Activated T-helper 17 cell treated with anti-CD3 and anti-CD28 coated beads, Interleukin-2, amount 50 U/mL, for 72 hours (primary cell): Measurements from ENCODE around the gene RPN1. TPM values are rescaled to one million over a fixed set of nuclear protein-coding genes. Genes with fewer than 3 reads are reported as not detected.
"Not testable (repeated sequence)": the region's sequence is repeated elsewhere in the genome, so short reads cannot be mapped to it uniquely, and the experiment has no call there.

Experiments
- ATAC-seq: fragments of 150-1000 bp; cut with Tn5 transposase; replicated peaks from 2 replicates; pipeline ENCODE4 v1.10.0; 2021; ENCODE audit warnings: mild to moderate bottlenecking, moderate library complexity
- H3K27ac Mint-ChIP-seq: one replicate; pipeline ENCODE4 v1.8.0; 2022; ENCODE audit warnings: mixed read lengths
- H3K27me3 Mint-ChIP-seq: one replicate; pipeline ENCODE4 v1.8.0; 2022; ENCODE audit warnings: mixed read lengths
- H3K36me3 Mint-ChIP-seq: one replicate; pipeline ENCODE4 v1.8.0; 2022; ENCODE audit warnings: low read depth, mild to moderate bottlenecking, mixed read lengths
- H3K4me1 Mint-ChIP-seq: one replicate; pipeline ENCODE4 v1.8.0; 2022; ENCODE audit warnings: mixed read lengths
- H3K4me3 Mint-ChIP-seq: one replicate; pipeline ENCODE4 v1.8.0; 2022; ENCODE audit warnings: mild to moderate bottlenecking, mixed read lengths
- H3K9me3 Mint-ChIP-seq: one replicate; pipeline ENCODE4 v1.8.0; 2022; ENCODE audit warnings: mixed read lengths
- total RNA-seq, 2 donors: library from RNA; stranded (reverse); gene quantifications; one replicate each; pipeline ENCODE4 v1.2.3, GENCODE V29; 2022

Gene RPN1
- total RNA-seq, 2 donors from 2014 or later = 106 to 179 TPM

DNA sequence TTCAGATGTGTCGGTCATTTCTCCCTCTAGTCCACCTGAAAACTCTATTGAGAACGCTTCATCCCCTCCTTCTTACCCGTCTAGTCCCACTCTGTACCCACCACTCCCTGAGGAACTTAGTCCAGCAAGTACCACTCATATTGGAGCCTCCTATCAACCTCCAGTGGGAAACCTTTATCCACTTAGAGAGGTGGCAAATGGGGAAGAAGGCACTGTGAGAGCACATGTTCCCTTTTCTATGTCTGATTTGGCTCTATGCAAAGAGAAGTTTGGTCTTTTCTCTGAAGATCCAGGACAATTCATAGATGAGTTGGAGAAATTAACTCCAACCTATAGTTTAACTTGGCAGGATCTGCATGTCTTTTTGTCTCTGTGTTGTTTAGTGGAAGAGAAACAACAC, 17.0 kb upstream of the RPN1 start:
- H3K27ac Mint-ChIP-seq = no peak overlapping the region
- no peak overlapping the region for H3K4me3 Mint-ChIP-seq
- no peaks in the 10 kb centered on the region for H3K4me1 Mint-ChIP-seq
- no peaks in the 10 kb centered on the region for H3K36me3 Mint-ChIP-seq
- no peaks in the 10 kb centered on the region for H3K9me3 Mint-ChIP-seq
- H3K27me3 Mint-ChIP-seq = no peaks in the 10 kb centered on the region
- no peak for ATAC-seq

DNA sequence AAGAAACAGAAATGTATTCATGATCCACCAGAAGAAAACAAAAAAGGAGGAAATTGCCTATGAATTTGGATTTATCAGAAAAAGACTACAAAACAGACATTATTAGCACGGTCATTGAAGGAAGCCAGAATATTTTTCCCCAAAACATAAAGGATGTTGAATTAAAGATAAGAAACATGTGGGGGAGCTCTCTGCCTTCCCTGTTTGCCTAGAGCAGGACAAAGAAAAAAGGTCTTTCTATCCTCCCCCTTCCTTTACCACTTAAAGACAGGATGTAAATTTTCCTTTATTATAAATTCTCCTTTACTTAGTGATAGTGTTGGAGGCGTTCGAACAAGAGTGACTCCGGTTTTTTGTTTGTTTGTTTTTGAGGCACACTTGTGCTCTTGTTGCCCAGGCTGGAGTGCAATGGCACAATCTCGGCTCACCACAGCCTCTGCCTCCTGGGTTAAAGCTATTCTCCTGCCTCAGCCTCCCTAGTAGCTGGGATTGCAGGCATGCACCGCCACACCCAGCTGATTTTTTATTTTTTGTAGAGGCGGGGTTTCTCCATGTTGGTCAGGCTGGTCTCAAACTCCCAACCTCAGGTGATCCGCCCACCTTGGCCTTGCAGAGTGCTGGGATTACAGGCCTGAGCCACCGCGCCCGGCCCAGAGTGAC, 14.9 kb upstream of the RPN1 start:
- H3K4me3 Mint-ChIP-seq = no peak overlapping the region
- no peak overlapping the region for H3K27ac Mint-ChIP-seq
- H3K27me3 Mint-ChIP-seq = no peaks in the 10 kb centered on the region
- ATAC-seq = no peak
- H3K36me3 Mint-ChIP-seq = no peaks in the 10 kb centered on the region
- no peaks in the 10 kb centered on the region for H3K9me3 Mint-ChIP-seq
- H3K4me1 Mint-ChIP-seq = no peaks in the 10 kb centered on the region

DNA sequence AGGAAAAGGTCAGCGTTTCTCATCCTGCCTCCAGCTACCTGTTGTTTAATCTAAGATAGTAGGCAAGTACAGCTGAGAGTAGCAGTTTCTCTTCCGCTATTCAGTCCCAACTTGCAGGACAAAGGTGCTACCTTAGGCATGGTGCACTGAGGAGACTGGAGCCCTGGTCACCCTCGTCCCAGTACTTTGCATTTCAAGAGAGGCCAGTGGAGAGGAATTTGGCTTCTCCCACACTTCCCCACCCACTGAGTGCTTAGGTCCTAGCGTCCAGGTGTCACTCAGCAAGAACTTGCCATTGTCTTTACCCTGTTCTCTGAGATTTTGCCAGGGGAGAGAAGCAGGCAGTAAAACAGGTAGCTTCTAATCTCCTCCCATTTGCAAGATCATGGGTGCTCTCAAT, 12.5 kb upstream of the RPN1 start:
- H3K27ac Mint-ChIP-seq = no peak overlapping the region
- no peaks in the 10 kb centered on the region for H3K4me1 Mint-ChIP-seq
- H3K4me3 Mint-ChIP-seq = no peak overlapping the region
- no peak for ATAC-seq
- no peaks in the 10 kb centered on the region for H3K9me3 Mint-ChIP-seq
- H3K27me3 Mint-ChIP-seq = no peaks in the 10 kb centered on the region
- H3K36me3 Mint-ChIP-seq = no peaks in the 10 kb centered on the region

DNA sequence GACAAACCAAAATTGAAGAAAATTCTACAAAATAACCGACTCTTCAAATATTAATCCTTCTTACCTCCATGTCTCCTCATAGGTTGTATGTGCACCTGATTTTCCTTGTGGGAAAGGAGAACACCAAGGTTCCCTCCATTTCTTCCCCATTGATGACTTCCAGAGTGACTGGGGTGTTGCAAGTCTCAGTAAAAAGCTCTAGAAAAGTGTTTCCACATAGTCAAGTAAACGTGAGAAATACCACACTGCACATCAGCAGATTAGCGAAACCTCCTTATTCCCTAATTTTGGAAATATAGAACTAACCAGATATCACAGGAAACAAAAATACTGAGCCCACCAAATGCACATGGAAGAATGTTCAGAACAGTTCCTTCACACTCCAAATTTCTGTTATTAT, 4.9 kb upstream of the RPN1 start:
- no peak for ATAC-seq
- H3K9me3 Mint-ChIP-seq = no peaks in the 10 kb centered on the region
- H3K4me1 Mint-ChIP-seq = peaks cover 6% of the 10 kb centered on the region
- H3K27ac Mint-ChIP-seq = no peak overlapping the region
- H3K4me3 Mint-ChIP-seq = peak overlapping the region; percentile 40
- no peaks in the 10 kb centered on the region for H3K36me3 Mint-ChIP-seq
- no peaks in the 10 kb centered on the region for H3K27me3 Mint-ChIP-seq

DNA sequence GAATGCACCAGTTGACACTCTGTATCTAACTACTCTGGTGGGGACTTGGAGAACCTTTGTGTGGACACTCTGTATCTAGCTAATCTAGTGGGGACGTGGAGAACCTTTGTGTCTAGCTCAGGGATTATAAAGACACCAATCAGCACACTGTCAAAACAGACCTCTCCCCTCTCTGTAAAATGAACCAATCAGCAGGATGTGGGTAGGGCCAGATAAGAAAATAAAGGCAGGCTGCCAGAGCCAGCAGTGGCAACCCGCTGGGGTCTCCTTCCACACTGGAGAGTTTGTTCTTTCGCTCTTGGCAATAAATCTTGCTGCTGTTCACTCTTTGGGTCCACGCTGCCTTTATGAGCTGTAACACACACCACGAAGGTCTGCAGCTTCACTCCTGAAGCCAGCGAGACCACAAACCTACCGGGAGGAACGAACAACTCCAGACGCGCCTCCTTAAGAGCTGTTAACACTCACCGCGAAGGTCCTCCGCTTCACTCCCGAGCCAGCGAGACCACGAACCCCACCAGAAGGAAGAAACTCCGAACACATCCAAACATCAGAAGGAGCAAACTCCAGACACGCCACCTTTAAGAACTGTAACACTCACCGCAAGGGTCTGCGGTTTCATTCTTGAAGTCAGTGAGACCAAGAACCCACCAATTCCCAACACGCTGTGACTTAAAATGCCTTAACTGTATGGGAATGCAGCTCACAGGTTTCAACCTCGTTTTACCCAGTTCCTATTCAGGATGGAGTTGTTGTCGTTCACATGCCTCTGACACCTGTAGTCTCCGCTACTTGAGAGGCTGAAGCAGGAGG, 3.6 kb upstream of the RPN1 start:
- H3K9me3 Mint-ChIP-seq, H3K4me1 Mint-ChIP-seq, H3K36me3 Mint-ChIP-seq, ATAC-seq, H3K27me3 Mint-ChIP-seq: not testable (repeated sequence)
- Mint-ChIP-seq H3K4me3 (peak overlapping the region; percentile 82), H3K27ac (peak overlapping the region; percentile 55)

DNA sequence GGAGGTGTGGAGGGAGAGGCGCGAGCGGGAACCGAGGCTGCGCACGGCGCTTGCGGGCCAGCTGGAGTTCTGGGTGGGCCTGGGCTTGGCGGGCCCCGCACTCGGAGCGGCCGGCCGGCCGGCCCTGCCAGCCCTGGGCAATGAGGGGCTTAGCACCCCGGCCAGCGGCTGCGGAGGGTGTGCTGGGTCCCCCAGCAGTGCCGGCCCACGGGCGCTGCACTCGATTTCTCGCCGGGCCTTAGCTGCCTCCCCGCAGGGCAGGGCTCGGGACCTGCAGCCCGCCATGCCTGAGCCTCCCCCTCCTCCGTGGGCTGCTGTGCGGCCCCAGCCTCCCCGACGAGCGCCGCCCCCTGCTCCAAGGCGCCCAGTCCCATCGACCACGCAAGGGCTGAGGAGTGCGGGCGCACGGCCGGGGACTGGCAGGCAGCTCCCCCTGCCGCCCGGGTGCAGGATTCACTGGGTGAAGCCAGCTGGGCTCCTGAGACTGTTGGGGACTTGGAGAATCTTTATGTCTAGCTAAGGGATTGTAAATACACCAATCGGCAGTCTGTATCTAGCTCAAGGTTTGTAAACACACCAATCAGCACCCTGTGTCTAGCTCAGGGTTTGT, 2.9 kb upstream of the RPN1 start:
- peaks cover 12% of the 10 kb centered on the region for H3K4me1 Mint-ChIP-seq
- not testable (repeated sequence) for H3K9me3 Mint-ChIP-seq, ATAC-seq, H3K27ac Mint-ChIP-seq, H3K27me3 Mint-ChIP-seq
- H3K36me3 Mint-ChIP-seq = peaks cover 13% of the 10 kb centered on the region
- H3K4me3 Mint-ChIP-seq = peak overlapping the region; percentile 82

DNA sequence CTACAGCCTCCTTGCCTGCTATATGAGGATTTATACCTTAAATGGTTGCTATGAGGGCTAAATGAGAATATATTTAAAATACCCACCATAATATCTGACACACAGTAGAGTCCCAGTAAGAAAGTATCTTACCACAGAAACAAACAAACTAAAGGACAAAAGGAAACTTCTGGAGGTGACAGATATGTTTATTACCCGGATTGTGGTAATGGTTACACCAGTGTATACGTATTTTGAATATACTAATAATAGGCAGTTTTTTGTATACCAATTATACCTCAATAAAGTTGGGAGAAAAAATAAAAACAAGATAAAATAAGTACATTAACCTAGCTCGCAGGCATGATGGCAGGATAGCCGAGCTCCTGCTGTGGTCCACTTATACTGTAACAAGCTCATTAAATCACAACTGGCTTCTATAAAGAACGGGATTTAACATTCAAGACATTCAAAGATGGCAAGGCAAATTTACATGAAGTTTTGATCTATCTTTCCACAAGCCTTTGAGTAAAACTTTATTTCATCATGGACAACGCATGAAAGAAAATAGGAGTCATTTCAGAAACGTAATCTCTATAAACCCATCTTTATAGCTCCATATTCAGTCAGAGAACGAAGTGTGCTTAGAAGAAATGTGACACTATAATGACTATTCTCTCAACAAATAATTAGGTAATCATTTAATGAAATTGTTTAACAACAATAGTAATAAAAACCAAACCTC, 1.5 kb downstream of the RPN1 start:
- Mint-ChIP-seq H3K36me3 (peaks cover 56% of the 10 kb centered on the region), H3K9me3 (no peaks in the 10 kb centered on the region), H3K27me3 (no peaks in the 10 kb centered on the region), H3K27ac (peak overlapping the region; percentile 91), H3K4me3 (peak overlapping the region; percentile 93), H3K4me1 (peaks cover 8% of the 10 kb centered on the region)
- no peak for ATAC-seq

DNA sequence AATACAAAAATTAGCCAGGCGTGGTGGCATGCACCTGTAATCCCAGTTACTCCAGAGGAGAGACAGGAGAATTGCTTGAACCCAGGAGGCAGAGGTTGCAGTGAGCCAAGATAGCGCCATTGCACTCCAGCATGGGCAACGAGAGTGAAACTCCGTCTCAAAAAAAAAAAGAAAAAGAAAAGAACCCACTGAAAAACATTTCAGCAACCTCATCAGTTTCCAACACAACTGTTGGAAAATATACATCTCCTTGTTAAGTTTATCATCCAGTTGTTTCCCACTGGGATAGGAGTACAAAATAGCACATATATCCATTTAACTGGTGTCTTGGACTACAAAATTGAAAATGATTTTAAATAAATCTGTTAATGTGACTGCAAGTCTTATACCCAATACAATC, 2.2 kb downstream of the RPN1 start:
- Mint-ChIP-seq H3K27me3 (no peaks in the 10 kb centered on the region), H3K9me3 (no peaks in the 10 kb centered on the region), H3K4me1 (peaks cover 6% of the 10 kb centered on the region), H3K27ac (peak overlapping the region; percentile 91), H3K36me3 (peaks cover 63% of the 10 kb centered on the region), H3K4me3 (peak overlapping the region; percentile 93)
- no peak for ATAC-seq

DNA sequence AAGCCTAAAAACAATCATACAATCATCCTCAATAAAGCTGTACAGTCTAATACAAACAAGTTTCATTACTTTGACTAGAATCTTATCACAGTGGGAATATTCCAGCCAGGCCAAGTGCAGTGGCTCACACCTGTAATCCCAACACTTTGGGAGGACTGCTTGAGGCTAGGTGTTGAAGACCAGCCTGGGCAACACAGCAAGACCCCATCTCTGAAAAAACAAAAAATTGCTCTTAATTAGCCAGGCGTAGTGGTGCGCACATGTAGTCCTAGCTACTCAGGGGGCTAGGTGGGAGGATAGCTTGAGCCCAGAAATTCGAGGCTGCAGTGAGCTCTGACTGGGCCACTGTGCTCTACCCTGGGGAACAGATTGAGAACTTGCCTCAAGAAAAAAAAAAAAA, 3.3 kb downstream of the RPN1 start:
- Mint-ChIP-seq H3K27ac (no peak overlapping the region), H3K9me3 (no peaks in the 10 kb centered on the region), H3K36me3 (peaks cover 74% of the 10 kb centered on the region), H3K4me3 (no peak overlapping the region), H3K4me1 (peaks cover 7% of the 10 kb centered on the region), H3K27me3 (no peaks in the 10 kb centered on the region)
- ATAC-seq = no peak

DNA sequence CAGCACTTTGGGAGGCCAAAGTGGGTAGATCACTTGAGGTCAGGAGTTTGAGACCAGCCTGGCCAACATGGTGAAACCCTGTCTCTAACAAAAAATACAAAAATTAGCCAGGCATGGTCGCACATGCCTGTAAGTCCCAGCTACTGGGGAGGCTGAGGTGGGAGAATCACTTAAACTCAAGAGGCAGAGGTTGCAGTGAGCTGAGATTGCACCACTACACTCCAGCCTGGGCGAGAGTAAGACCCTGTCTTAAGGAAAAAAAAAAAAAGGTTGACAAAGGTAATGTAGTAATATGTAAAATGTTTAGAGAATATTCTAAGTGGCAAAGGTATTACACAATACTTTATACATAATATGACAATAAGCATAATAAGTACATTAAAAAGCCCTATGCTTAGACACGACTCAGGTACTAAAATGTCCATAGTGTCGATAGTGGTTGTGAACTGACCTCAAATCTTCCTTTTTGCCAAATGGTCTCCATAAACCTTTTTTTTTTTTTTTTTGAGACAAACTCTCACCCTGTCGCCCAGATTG, 16.5 kb downstream of the RPN1 start:
- Mint-ChIP-seq H3K4me1 (no peaks in the 10 kb centered on the region), H3K9me3 (no peaks in the 10 kb centered on the region), H3K27me3 (no peaks in the 10 kb centered on the region), H3K27ac (no peak overlapping the region), H3K4me3 (no peak overlapping the region), H3K36me3 (peaks cover 93% of the 10 kb centered on the region)
- ATAC-seq = no peak

DNA sequence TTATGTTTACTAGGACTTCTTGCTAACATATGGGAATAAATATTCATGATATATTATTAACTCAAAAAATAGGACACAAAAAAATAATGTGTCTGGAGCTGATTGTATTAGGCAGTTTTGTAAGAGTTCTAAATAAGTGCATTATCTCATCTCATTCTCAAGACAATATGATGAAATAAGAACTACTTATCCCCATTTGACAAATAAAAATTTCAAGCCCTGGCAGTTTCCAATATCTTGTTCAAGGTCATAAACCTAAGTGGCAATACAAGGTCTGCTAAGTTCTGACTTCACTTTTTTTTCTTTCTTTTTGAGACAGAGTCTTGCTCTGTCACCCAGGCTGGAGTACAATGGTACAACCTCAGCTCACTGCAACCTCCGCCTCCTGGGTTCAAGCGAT, 18.3 kb downstream of the RPN1 start:
- H3K36me3 Mint-ChIP-seq = peaks cover 93% of the 10 kb centered on the region
- no peak overlapping the region for H3K4me3 Mint-ChIP-seq
- peak overlapping the region; percentile 39 for H3K27ac Mint-ChIP-seq
- H3K27me3 Mint-ChIP-seq = no peaks in the 10 kb centered on the region
- H3K4me1 Mint-ChIP-seq = no peaks in the 10 kb centered on the region
- no peaks in the 10 kb centered on the region for H3K9me3 Mint-ChIP-seq
- no peak for ATAC-seq

DNA sequence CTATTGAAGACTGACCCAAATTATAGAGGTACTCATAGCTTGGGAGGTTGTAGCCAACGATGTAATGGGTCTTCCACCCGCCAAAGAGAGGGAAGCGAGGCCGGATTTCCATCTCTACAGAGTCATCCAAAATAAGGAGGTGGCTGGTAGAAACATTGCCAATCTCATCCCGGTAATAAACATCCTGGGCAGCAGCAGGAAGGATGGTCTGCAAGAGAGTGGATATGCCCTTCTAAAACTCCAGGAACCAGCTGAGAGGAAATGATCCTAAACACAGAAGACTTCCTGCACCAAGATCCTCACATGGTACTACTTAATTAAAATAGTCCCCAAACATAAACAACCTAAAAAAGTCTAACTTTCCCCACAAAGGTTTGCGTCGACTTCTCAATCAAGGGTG, 20.7 kb downstream of the RPN1 start:
- H3K4me1 Mint-ChIP-seq = no peaks in the 10 kb centered on the region
- H3K4me3 Mint-ChIP-seq = no peak overlapping the region
- ATAC-seq = no peak
- H3K36me3 Mint-ChIP-seq = peaks cover 99% of the 10 kb centered on the region
- H3K27ac Mint-ChIP-seq = no peak overlapping the region
- H3K9me3 Mint-ChIP-seq = no peaks in the 10 kb centered on the region
- no peaks in the 10 kb centered on the region for H3K27me3 Mint-ChIP-seq

DNA sequence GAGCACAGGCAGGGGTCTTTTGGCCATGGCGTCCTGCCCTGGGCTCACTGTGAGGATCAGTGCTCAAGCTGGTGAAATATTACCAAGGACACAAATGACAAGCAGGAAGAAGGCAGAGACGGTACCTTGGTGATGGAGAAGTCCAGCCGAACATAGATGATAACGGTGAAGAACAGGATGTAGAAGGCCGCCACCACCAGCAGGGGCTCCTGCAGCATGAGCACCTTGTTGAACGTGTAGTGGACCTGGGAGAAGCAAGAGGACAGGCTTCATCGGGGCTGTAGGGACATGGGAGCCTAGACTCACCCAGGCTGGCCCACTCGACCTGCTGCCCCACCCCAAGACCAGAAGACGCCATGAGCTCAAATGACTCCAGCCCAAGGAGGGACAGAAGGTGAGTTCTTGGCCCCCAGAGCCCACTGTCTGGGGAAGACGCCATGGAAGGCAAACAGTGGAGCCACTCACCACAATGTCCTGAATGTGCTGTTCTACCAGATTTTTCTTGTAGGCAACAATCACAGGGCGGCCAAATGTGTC, 25.1 kb downstream of the RPN1 start:
- ATAC-seq = no peak
- H3K27ac Mint-ChIP-seq = peak overlapping the region; percentile 86
- peaks cover 6% of the 10 kb centered on the region for H3K4me1 Mint-ChIP-seq
- no peaks in the 10 kb centered on the region for H3K9me3 Mint-ChIP-seq
- no peak overlapping the region for H3K4me3 Mint-ChIP-seq
- H3K36me3 Mint-ChIP-seq = peaks cover 100% of the 10 kb centered on the region
- H3K27me3 Mint-ChIP-seq = no peaks in the 10 kb centered on the region

DNA sequence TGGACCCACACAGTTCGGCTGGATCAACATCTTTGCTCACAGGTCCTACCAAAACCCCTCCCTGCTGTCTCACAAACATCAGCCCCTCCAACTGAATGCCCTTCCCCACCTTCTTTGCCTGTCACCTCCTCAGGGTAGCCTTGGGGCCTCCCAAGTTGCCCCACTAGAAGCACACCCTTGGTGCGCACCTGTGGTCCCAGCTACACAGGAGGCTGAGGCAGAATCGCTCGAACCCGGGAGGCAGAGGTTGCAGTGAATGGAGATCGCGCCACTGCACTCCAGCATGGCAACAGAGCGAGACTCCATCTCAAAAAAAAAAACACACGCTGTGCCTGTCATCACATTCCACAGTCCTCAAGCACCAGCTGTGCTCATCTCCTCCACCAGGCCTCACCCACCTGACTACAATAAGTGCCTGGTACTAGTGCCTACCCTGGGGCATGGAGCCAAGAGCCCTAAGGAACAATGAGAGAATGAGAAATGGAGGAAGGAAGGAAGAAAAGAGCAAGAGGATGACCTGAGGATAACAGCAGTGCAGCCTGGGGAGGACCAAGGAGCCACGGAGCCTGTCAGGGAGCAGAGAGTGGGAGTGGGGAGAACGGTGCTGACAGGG, 26.0 kb downstream of the RPN1 start:
- Mint-ChIP-seq H3K27me3 (no peaks in the 10 kb centered on the region), H3K4me1 (peaks cover 12% of the 10 kb centered on the region), H3K9me3 (no peaks in the 10 kb centered on the region), H3K36me3 (peaks cover 100% of the 10 kb centered on the region), H3K27ac (peak overlapping the region; percentile 86), H3K4me3 (no peak overlapping the region)
- no peak for ATAC-seq
